ENCODE measurements around the gene AP5B1.

AP5B1 gene

DNA sequence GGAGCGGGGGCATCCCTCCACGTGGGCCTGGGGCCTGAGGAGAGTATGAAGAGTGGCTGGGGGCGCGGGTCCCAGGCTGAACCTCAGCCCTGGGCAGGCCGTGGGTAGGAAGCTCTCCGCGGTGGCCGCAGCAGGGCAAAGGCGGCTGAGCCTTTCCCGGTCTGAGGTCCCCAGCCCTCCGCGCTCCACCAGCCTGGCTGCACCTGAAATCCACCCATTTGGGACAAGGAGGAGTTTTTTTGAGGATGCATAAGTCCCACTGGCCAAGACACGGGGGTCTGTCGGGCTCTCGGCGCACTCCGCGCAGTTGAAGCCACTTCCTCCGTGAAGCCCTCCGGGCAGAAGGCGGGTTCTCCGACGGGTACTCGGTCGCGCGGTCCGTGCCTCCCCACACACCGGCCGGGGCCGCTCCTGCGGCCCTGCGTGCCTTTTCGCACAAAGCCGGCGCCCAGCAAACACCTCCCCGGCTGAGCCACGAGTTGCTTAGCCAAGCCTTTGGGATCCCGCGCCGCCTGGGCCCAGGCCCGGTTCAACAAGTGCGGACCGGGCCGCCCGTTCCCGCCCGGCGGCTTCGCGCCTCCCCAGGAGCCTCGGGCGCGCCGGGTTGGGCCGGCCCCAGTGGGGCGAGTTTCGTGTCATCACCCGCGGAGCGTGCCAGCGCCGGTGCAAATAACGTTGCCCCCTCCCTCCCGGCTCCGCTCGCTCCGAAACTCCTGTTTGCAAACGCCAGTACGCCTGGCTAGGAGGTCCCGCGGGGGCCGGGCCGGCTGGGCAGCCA, 5.4 kb upstream of the AP5B1 start:
- DNase-seq = peak in 2 of 4 experiments; percentile 38 to 53

GRCh38 chr11:65785319-65786007, 4.7 kb upstream of the AP5B1 start:
- DNase-seq = no peak

DNA sequence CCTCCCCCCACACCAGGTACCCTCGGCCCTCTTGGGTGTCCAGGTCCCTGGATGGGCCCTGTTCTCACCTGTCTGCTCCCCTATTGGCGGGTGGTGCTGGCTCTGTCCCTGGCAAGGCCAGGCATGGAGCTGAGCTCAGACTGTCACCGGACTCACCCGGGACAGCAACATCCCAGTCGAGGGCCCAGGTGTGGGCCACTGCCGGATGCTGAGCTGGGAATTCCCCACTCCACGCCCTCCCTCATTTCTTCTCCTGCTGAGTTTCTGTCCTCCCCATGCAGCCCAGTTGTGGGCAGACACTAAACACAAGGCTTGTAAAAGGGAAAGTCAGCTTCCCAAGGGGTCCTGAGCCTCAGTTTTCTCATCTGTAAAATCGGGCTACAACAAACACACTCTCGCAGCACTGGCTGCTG, 2.0 kb upstream of the AP5B1 start:
- DNase-seq = no peak

DNA sequence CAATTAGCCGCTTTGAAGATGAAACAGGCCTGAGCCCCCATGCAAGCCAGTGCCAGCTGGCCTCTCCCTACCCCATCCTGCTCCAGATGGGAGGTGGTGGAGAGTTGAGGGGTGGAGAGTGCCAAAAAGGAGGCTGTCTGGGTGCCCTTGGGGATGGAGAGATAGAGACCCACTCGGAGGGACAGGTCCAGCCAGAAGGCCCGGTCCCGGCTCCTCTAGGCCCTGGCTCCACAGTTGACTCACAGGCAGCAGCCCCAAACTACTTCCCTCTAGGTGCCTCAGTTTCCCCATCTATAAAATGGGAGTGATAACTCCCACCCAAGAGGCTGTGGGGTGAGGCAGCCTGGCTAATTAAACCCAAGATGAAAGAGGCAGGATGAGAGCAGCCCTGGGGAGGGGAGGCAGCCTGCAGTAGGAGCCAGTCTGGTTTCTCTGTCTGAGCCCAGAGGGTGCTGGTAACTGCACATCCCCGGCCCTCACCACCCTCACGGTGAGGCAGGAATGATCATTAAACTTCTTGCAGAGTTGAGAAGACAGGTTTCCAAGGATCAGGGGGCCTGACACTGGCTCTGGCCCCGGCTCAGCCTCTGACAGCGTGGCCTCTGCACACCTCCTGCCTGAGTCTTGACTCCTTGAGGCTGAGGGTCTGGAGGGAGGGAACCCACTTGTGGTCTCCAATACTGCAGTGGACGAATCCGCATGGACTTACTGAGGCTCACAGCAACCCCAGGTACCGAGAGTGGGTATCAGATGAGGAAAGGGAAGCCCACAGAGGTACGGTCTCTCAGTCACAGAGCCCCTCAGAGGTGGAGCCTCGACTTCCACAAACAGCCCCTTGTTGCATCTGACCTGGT, 1.4 kb upstream of the AP5B1 start:
- DNase-seq = no peak

DNA sequence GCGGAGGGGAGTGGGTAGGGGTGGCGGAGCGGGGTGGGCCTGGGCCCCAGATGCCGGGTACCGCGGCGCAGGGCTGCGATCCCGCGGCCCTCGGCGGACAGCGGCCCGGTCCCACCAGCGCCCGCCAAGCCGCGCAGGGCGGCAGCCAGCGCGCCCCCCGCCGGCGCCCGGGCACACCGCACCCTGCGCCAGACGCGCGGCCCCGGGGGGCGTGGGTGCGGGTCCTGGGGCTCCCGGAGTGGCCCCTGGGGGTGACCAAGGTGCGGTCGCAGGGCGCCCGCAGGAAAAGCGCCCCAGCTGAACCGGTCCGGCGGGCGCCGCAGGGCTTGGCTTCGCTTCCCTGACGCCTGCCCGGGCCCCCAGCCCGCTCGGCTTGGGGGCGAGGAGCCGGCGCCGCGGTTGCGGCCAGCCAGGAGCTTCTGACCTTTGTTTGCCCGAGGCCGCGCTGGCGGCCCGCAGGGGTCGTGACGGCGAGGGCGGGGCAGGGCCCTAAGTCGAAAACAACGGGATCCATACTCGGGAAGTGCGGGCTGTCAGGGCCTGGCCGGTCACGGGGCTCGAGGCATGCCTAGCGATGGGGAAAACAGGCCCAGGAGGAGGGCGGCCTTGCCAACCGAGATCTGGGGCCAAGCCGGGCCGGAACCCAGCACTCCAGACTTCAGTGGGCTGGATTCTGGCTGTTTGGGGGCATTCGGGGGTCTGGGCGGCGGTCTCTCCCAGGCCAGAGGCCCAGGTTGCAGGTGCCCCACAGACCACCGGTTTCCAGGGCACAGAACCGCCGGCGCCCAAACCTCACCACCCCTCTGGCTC, 581 bp upstream of the AP5B1 start:
- peak; percentile 46 to 80 (median 62) for DNase-seq

- peak; percentile 93 to 96 (median 95) for DNase-seq
Measured at GRCh38 chr11:65779919-65780769, 632 bp downstream of the AP5B1 start.

GRCh38 chr11:65779669-65779918, 1.2 kb downstream of the AP5B1 start:
- DNase-seq = no peak

GRCh38 chr11:65778901-65779668, 1.7 kb downstream of the AP5B1 start:
- no peak for DNase-seq

DNA sequence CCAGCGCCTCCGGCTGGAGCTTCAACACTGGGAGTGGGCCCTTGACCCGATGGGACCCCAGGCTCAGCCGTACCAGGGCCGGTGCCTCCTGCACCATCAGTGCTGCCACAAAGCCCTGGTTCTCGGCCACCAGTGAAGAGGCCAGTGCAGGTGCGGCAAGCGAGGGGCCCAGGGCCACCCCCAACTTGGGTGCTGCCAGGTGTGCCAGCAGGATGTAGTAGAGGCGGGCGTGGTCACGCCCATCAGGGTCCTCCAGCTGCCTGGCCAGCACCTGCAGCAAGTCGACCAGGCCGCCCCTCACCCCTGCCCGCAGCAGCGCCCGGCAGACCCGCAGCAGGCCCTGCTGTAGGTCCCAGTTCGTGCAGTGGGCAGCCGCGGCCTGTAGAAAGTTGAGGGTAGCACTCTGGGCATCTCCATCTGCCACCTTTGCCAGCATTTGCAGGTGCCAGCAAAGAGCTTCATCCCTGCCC, 2.3 kb downstream of the AP5B1 start:
- no peak for DNase-seq

GRCh38 chr11:65777821-65778361, 2.9 kb downstream of the AP5B1 start:
- peak in 1 of 4 experiments; percentile 41 for DNase-seq

DNA sequence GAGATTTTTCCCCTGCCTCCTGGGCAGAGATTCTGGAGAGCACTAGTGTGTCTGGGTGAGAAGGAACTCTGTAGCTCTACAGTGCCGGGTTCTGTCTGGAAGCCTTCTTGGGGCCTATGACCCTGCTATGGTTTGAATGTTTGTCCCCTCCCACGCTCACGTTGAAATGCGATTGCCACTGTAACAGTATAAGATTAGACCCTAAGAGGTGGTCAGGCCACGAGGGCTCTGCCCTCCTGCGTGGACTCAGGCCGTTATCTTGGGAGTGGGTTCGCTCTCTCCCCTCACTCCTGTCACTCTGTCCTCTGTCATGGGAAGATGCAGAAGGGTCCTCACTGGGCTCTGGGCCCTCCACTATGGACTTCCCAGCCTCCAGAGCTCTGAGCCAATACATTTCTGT, 3.5 kb downstream of the AP5B1 start:
- DNase-seq = no peak

- DNase-seq = no peak
Measured at GRCh38 chr11:65776710-65777141, 4.0 kb downstream of the AP5B1 start.

GRCh38 chr11:65776196-65776595, 4.6 kb downstream of the AP5B1 start:
- peak; percentile 88 to 97 (median 93) for DNase-seq

DNA sequence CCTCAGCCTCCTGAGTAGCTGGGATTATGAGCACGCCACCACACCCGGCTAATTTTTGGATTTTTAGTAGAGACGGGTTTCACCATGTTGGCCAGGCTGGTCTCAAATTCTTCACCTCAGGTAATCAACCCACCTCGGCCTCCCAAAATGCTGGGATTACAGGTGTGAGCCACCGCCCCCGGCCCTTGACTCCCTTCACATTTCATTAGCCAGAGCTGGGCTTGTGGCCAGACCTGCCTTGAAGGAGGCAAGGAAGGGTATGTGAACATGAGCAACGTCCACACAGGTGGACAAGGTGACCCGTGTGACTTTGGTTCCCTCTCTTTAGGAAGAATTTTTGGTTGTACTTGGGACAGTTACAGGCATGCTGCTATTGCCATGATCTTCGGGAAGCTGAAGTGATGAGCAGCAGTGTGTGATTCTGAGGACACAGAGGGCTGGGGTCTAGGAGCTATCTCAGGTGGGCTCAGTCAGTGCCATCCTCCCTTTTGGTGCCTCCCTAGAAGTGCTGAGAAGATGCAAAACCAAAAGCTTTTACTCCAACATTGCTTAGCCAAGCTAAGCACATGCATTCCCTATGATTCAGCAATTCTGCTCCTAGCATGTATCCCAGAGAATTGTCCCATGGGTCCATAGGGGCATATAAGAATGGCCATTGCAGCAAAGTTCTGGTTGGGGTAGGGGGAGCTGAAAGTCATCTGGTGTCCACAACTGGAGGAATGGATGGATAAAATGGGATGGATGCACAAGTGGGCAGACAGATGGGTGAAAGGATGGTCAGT, 6.1 kb downstream of the AP5B1 start:
- DNase-seq = no peak

DNA sequence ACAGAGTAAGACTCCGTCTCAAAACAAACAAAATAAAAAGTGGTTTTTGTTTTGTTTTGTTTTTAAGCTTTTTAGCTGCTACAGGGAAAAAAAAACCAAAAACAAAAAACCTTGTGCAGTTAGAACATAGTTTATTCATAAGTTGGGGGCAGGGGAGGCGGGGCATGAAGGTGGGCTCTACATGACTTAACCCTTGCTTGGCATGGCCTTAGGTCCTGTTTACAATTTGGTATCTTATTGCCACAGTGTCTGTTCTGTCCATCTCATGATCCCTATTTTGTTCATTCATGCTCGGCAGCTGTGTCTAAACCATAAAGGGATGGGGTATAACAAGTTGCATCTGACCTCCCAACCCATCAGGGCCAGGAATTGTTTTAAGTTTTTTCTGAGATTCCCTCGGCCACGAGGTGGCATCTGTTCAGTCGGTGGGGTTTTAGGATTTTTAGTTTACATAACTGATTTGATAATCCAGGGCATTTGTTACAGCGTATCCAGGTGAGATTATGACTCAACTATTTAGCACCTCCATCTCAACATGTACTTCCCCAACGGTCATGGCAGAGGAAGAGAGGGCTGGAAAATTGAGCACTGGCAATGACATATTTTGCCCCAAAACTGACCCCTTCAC, 6.9 kb downstream of the AP5B1 start:
- DNase-seq = peak in 1 of 4 experiments; percentile 19

- no peak for DNase-seq
Measured at GRCh38 chr11:65771589-65772112, 9.1 kb downstream of the AP5B1 start.

DNA sequence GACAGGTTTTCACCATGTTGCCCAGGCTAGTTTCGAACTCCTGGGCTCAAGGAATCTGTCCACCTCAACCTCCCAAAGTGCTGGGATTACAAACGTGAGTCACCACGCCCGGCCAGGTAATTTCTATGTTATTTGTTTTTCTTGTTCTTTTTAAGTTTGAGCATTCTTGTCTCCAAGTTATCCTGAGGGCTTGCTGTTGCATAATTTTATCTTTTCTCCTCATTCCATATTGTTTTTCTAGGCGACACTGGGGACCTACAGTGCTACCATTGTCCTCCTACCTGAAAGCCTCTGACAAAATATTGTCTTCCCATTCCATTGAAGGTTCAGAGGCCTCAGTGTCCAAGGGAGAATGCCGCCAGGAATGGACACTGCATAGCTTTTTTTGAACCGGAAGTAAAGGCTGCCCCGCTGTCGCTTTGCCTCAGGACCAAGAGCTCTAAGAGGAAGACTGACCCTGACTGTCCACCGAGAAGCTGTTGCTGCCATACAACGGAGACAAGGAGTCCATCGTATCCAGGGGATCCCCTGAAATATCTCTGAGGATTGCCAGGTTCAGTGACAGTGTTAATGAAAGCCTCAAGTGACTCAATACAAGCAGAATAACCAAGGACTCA, 9.7 kb downstream of the AP5B1 start:
- no peak for DNase-seq

- peak in 3 of 4 experiments; percentile 40 to 60 (median 55) for DNase-seq
Measured at GRCh38 chr11:65767806-65768205, 13.0 kb downstream of the AP5B1 start.
